GM19238 (cell line): Measurements from ENCODE around the gene TBC1D3C.
"Not testable (repeated sequence)": the region's sequence is repeated elsewhere in the genome, so short reads cannot be mapped to it uniquely, and the experiment has no call there.

Experiments used
- DNase-seq: peaks from one replicate; pipeline ENCODE4 v3.0.0; 2011; ENCODE audit warnings: low spot score; ENCODE audit not compliant: insufficient read length

The TBC1D3C gene

DNA sequence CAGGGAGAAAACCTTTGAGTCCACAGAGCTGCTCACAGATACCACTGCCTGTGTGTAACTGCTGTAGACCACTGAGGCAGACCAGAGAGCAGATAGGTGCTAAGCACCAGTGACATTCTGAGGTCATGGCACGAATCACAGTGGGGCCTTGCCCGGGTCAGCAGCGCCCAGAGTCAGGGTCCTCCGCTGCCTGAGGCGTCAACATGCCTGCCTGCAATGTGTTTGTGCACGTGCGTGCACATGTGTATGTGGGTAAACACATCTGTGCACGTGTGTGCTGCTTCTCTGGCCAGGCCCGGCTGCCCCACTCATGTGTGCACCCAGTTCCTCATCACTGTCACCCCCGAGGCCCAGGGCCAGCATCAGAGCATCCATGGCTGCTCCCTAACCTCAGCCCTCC lies at the start of gene TBC1D3C:
Gene TBC1D3C (minus strand): TSS at position 101 of the 400 bp plus-strand sequence. CDS start 1,568 bp downstream, outside the sequence.
- not testable (repeated sequence) for DNase-seq

DNA sequence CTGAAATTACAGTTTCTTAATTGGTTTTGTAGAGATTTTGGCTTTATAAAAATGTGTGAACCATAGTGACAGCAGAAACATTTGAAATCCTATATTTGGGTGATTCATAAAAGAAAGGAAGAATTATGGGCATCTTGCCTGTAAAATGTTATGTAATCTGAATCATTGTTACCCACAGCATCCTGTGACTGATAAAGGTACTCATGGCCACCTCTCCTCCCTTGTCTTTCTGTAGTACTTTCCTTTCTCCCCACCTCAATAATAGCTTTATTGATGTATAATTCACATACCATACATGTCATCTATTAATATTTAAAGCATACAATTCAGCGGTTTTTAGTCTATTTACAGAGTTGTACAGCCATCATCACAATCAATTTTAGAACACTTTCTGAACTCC lies 30.8 kb upstream of the TBC1D3C start:
- DNase-seq, result not testable (repeated sequence)

DNA sequence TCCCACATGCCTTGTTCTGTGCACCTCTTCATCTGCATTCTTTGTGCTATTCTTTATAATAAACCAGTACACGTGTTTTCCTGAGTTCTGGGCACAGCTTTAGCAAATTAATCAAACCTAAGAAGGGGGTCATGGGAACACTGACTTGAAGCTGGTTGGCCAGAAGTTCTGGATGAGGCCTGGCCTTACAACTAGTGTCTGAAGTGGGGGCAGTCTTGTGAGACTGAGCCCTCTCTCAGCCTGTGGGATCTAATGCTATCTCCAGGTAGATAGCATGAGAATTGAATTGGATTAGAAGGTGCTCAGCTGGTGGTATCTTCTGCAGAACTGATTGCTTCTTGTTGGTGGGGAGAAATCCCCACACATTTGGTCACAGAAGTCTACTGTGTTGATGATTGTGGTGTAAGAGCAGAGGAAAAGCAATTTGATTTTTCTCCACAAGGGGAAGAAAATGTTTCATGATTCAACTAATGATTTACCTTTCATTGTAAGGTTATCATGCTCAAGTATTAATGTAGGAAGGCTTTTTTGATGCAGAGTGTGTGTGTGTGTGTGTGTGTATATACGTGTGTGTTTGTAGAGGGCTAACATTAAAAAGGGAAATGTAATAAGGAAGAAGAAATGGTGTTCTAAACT lies 25.7 kb upstream of the TBC1D3C start:
- DNase-seq, result not testable (repeated sequence)

DNA sequence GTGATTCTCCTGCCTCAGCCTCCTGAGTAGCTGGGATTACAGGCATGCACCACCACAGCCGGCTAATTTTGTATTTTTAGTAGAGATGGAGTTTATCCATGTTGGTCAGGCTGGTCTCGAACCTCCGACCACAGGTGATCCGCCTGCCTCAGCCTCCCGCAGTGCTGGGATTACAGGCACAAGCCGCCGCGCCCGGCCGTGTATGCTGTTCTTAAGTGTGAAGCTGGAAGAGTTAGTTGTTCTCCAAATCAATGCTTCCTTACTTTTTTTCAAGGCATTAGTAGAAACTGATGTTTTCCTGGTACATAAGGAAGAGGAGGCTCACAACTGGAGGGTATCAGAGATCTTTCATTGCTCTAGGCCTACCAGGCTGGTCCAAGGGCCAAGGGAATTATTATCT lies 19.7 kb upstream of the TBC1D3C start:
- DNase-seq, result not testable (repeated sequence)

DNA sequence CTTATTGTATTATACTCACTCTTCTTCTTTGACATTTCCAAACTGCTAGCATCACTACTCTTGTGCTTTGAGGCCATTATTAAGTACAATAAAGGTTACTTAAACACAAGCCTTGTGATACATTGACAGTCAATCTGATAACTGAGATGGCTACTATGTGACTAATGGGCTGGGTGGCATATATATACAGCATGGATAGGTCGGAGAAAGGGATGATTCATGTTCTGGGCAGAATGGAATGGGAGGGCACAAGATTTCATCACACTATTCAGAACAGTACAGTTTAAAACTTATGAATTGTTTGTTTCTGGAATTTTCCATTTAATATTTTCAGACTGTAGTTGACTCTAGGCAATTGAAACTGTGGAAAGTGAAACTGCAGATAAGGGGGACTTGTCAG lies 18.9 kb upstream of the TBC1D3C start:
- not testable (repeated sequence) for DNase-seq
